Loucy (cell line): ENCODE data around the gene CIDEB.

Experiments
- H2AFZ ChIP-seq: fragments of 200-600 bp; sonication (generic); 2 replicates; pipeline ENCODE4 v1.6.0; 2016; ENCODE audit warnings: antibody characterized with exemption, mild to moderate bottlenecking, low read length, moderate library complexity
- H3F3A ChIP-seq: fragments of 200-600 bp; 2 replicates; pipeline ENCODE4 v1.6.0; 2016; ENCODE audit warnings: antibody characterized with exemption, low read depth, mild to moderate bottlenecking
- H3K27me3 ChIP-seq: fragments of 200-600 bp; sonication (generic); 2 replicates; pipeline ENCODE4 v1.6.1; 2014; ENCODE audit warnings: low read length, mild to moderate bottlenecking; ENCODE audit not compliant: insufficient read depth, poor library complexity, severe bottlenecking
- H3K36me3 ChIP-seq: fragments of 200-600 bp; sonication (generic); 2 replicates; pipeline ENCODE4 v1.6.1; 2016; ENCODE audit warnings: low read length; ENCODE audit not compliant: insufficient read depth
- H3K4me1 ChIP-seq: fragments of 200-600 bp; sonication (generic); 2 replicates; pipeline ENCODE4 v1.5.1; 2014; ENCODE audit warnings: low read length, mild to moderate bottlenecking; ENCODE audit not compliant: insufficient read depth, poor library complexity, severe bottlenecking
- H3K4me2 ChIP-seq: fragments of 200-600 bp; sonication (generic); 2 replicates; pipeline ENCODE4 v1.6.0; 2014; ENCODE audit warnings: antibody characterized with exemption, low read length, low read depth, mild to moderate bottlenecking; ENCODE audit not compliant: poor library complexity, severe bottlenecking
- H3K4me3 ChIP-seq: fragments of 200-600 bp; sonication (generic); 2 replicates; pipeline ENCODE4 v1.5.1; 2014; ENCODE audit warnings: low read length, mild to moderate bottlenecking, mixed read lengths; ENCODE audit not compliant: poor library complexity, severe bottlenecking
- H3K79me2 ChIP-seq: fragments of 200-600 bp; sonication (generic); 2 replicates; pipeline ENCODE4 v1.6.1; 2014; ENCODE audit warnings: low read length; ENCODE audit not compliant: insufficient read depth
- H3K9ac ChIP-seq: fragments of 200-600 bp; sonication (generic); 2 replicates; pipeline ENCODE4 v1.6.0; 2014; ENCODE audit warnings: mild to moderate bottlenecking, low read depth, low read length, moderate library complexity; ENCODE audit not compliant: poor library complexity, severe bottlenecking
- H3K9me2 ChIP-seq: fragments of 200-600 bp; sonication (generic); replicated peaks from 2 replicates; pipeline ENCODE4 v1.6.1; 2016; ENCODE audit warnings: low read depth, low read length, mixed read lengths
- H3K9me3 ChIP-seq: fragments of 200-600 bp; sonication (generic); 2 replicates; pipeline ENCODE4 v1.6.1; 2014; ENCODE audit warnings: mild to moderate bottlenecking, antibody characterized with exemption, low read length, low read depth; ENCODE audit not compliant: insufficient read depth
- H4K20me1 ChIP-seq: fragments of 200-600 bp; sonication (generic); 2 replicates; pipeline ENCODE4 v1.6.0; 2014; ENCODE audit warnings: antibody characterized with exemption, low read length, mild to moderate bottlenecking; ENCODE audit not compliant: insufficient read depth, poor library complexity, severe bottlenecking
- CTCF ChIP-seq: fragments of 200-600 bp; sonication (generic); conservative IDR thresholded peaks from 2 replicates; pipeline ENCODE4 v1.5.1; 2014; ENCODE audit warnings: mild to moderate bottlenecking, antibody characterized with exemption, low read length
- EZH2phosphoT487 ChIP-seq: fragments of 200-600 bp; IDR thresholded peaks from 2 replicates; pipeline ENCODE4 v1.6.1; 2018; ENCODE audit warnings: antibody characterized with exemption, mild to moderate bottlenecking, moderate library complexity, borderline replicate concordance

Gene CIDEB

GRCh38 chr14:24307156-24307574 is 612 bp downstream of the CIDEB start:
- H3K36me3 ChIP-seq: peaks cover 43% of the 10 kb centered on the region; the same call in 1 of the 2 replicates

GRCh38 chr14:24304019-24304387 is 3.8 kb downstream of the CIDEB start:
- Histone ChIP-seq H3K4me3 (no peak overlapping the region), H2AFZ (no peak overlapping the region), H3K9me3 (no peaks in the 10 kb centered on the region), H3K27me3 (no peaks in the 10 kb centered on the region), H3K79me2 (peaks cover 24% of the 10 kb centered on the region), H4K20me1 (peaks cover 10% of the 10 kb centered on the region), H3K4me1 (peaks cover 28% of the 10 kb centered on the region), H3K9me2 (no peaks in the 10 kb centered on the region), H3F3A (no peaks in the 10 kb centered on the region), H3K9ac (no peak overlapping the region), H3K36me3 (peaks cover 48% of the 10 kb centered on the region; the same call in 1 of the 2 replicates), H3K4me2 (no peak overlapping the region)
- TF ChIP-seq EZH2phosphoT487 (no peak), CTCF (no peak)

More at GRCh38 chr14:24307156-24307574, 612 bp downstream of the CIDEB start:
- Histone ChIP-seq H3K4me2 (no peak overlapping the region), H3K79me2 (no peaks in the 10 kb centered on the region; the same call in 1 of the 2 replicates), H3K4me1 (peaks cover 2% of the 10 kb centered on the region), H3K9ac (no peak overlapping the region), H2AFZ (no peak overlapping the region), H4K20me1 (no peaks in the 10 kb centered on the region), H3K27me3 (no peaks in the 10 kb centered on the region), H3K4me3 (no peak overlapping the region), H3F3A (no peaks in the 10 kb centered on the region), H3K9me2 (no peaks in the 10 kb centered on the region), H3K9me3 (no peaks in the 10 kb centered on the region)
- no peak for TF ChIP-seq CTCF
- TF ChIP-seq EZH2phosphoT487: no peak

GRCh38 chr14:24300326-24300980 is 7.3 kb downstream of the CIDEB start:
- Histone ChIP-seq H3K9me3 (no peaks in the 10 kb centered on the region), H4K20me1 (peaks cover 10% of the 10 kb centered on the region), H3K9ac (peak overlapping the region; percentile 92), H3F3A (no peaks in the 10 kb centered on the region), H3K4me2 (peak overlapping the region; percentile 99), H3K79me2 (peaks cover 24% of the 10 kb centered on the region), H3K9me2 (no peaks in the 10 kb centered on the region), H3K27me3 (no peaks in the 10 kb centered on the region), H3K4me3 (peak overlapping the region; percentile 99), H3K36me3 (peaks cover 34% of the 10 kb centered on the region; the same call in 1 of the 2 replicates), H2AFZ (peak overlapping the region; percentile 97; the same call in 1 of the 2 replicates), H3K4me1 (peaks cover 41% of the 10 kb centered on the region)
- TF ChIP-seq CTCF: no peak
- TF ChIP-seq EZH2phosphoT487: no peak
